Right renal pelvis (tissue), 4 donors: ENCODE results near the gene GSC. TPM values are rescaled to one million over a fixed set of nuclear protein-coding genes. Genes with fewer than 3 reads are reported as not detected.
"Not testable (repeated sequence)": the region's sequence is repeated elsewhere in the genome, so short reads cannot be mapped to it uniquely, and the experiment has no call there.

Experiments used
- DNase-seq, 4 donors: peaks; one replicate each; pipeline ENCODE4 v3.0.0-alpha.2; 2013; ENCODE audit warnings: low read depth in 4 of 4, low spot score in 3 of 4, missing footprints in 1 of 4
- polyA plus RNA-seq, 4 donors: library from polyadenylated mRNA; unstranded; fragments of 120-200 nt; gene quantifications; one replicate each; pipeline ENCODE4 v1.2.1, GENCODE V29; 2013; ENCODE audit not compliant: insufficient read length in 4 of 4

Gene GSC
- polyA plus RNA-seq, 4 donors: not detected

GRCh38 chr14:94747739-94748138 lies 22.2 kb downstream of the GSC start:
- no peak for DNase-seq

GRCh38 chr14:94747153-94747552 lies 22.8 kb downstream of the GSC start:
- not testable (repeated sequence) for DNase-seq

- no peak for DNase-seq
Observed at GRCh38 chr14:94746131-94746530, 23.8 kb downstream of the GSC start.

DNA sequence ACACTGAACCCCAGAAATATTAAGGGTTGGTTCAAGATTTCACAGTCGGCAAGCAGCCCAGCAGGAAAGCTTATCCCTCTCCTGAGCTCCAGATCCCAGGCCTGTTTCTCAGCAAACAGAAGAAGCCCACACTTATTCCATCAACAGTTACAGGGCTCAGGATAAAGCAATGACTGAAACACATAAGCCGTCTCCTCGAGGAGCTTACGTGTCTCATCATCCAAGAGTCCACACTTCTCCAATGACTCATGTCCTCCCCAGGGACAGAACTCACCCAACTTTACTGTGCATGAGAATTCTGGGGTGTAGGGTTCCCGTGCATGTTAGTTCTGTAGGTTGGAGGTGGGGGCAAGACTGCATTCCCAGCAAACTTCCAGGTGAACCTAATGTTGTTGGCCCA lies 31.2 kb downstream of the GSC start:
- no peak for DNase-seq

- DNase-seq: no peak
Observed at GRCh38 chr14:94738097-94738496, 31.8 kb downstream of the GSC start.

- no peak for DNase-seq
Observed at GRCh38 chr14:94728950-94729349, 41.0 kb downstream of the GSC start.

- not testable (repeated sequence) for DNase-seq
Observed at GRCh38 chr14:94728440-94728839, 41.5 kb downstream of the GSC start.

GRCh38 chr14:94726649-94727048 lies 43.3 kb downstream of the GSC start:
- DNase-seq: not testable (repeated sequence)

GRCh38 chr14:94724993-94725392 lies 44.9 kb downstream of the GSC start:
- no peak for DNase-seq

GRCh38 chr14:94722397-94722796 lies 47.5 kb downstream of the GSC start:
- no peak for DNase-seq

Other genes starting within 250 kb of the GSC start
- gene SERPINA4, start 208.7 kb downstream of the GSC start, polyA plus RNA-seq: 1 to 10 TPM; 1.3 to 1.7 (median 1.4) TPM
- 10 to 100 TPM in 3 of 4 donors, 1 to 10 TPM in 1; 9.6 to 15.3 (median 12.3) TPM for gene SERPINA5, start 188.7 kb downstream of the GSC start, polyA plus RNA-seq
- under 1 TPM in 2 of 4 donors, not detected in 2; 0.12 to 0.53 TPM for gene SERPINA3, start 157.7 kb downstream of the GSC start, polyA plus RNA-seq